Colonic mucosa (tissue), 4 donors: ENCODE results near the gene RAB11FIP4. TPM values are rescaled to one million over a fixed set of nuclear protein-coding genes. Genes with fewer than 3 reads are reported as not detected.

ENCODE experiments used
- DNase-seq: peaks from one replicate; pipeline ENCODE4 v3.0.0-alpha.2; 2020
- H3K27ac ChIP-seq: fragments of 200-600 bp; one replicate; pipeline ENCODE4 v1.8.0; 2021
- H3K27me3 ChIP-seq: fragments of 200-600 bp; one replicate; pipeline ENCODE4 v1.8.0; 2021
- H3K36me3 ChIP-seq: fragments of 200-600 bp; one replicate; pipeline ENCODE4 v1.8.0; 2021
- H3K4me1 ChIP-seq: fragments of 200-600 bp; one replicate; pipeline ENCODE4 v1.8.0; 2021; ENCODE audit warnings: mild to moderate bottlenecking
- H3K4me3 ChIP-seq: fragments of 200-600 bp; one replicate; pipeline ENCODE4 v1.8.0; 2021
- H3K9ac ChIP-seq, 2 donors: one replicate each; pipeline ENCODE4 v1.7.0; 2013; ENCODE audit warnings: control low read depth in 2 of 2, low read depth in 2 of 2, low read length in 2 of 2
- H3K9me3 ChIP-seq: fragments of 200-600 bp; one replicate; pipeline ENCODE4 v1.8.0; 2021
- CTCF ChIP-seq: fragments of 200-600 bp; IDR thresholded peaks from one replicate; pipeline ENCODE4 v1.8.0; 2022; ENCODE audit warnings: antibody characterized with exemption, mild to moderate bottlenecking
- intact Hi-C: fragments of 100-400 bp; cut with DNase I; formaldehyde crosslinking; loops from one replicate; pipeline ENCODE4 v1.14.1; 2022
- total RNA-seq, 2 donors: library from RNA; stranded (reverse); fragmentation: NEBNext Ultra II Directional in 1 of 2; extraction: Animal tissue kit (Norgen Biotek cat#: 25700) in 1 of 2; gene quantifications; one replicate each; pipeline ENCODE4 v1.2.1, GENCODE V29; 2021
- donor health status: healthy.
- donor health status: DM: no; HTN: no; CAD: no.
- donor health status: DM: no; HTN: no; CAD: no.

RAB11FIP4 gene
- total RNA-seq, 2 donors from 2014 or later, result 41.5 to 46.0 TPM

- no peak overlapping the region for H3K27ac ChIP-seq
- intact Hi-C loops, result no loop called here
- no peak for DNase-seq
These were observed 25.7 kb downstream of the RAB11FIP4 start for GRCh38 chr17:31417051-31417792.

GRCh38 chr17:31418773-31419350 lies 27.4 kb downstream of the RAB11FIP4 start:
- no peak for DNase-seq
- no peak for TF ChIP-seq CTCF
- no peak overlapping the region for H3K27ac ChIP-seq
- no peaks in the 10 kb centered on the region for H3K36me3 ChIP-seq
- intact Hi-C loops, result no loop called here
- no peaks in the 10 kb centered on the region for H3K4me1 ChIP-seq
- no peak overlapping the region for H3K9ac ChIP-seq
- H3K9me3 ChIP-seq, result no peaks in the 10 kb centered on the region
- no peaks in the 10 kb centered on the region for H3K27me3 ChIP-seq
- H3K4me3 ChIP-seq, result no peak overlapping the region

More at GRCh38 chr17:31417051-31417792, 25.7 kb downstream of the RAB11FIP4 start:
- Histone ChIP-seq H3K4me1 (no peaks in the 10 kb centered on the region), H3K27me3 (no peaks in the 10 kb centered on the region), H3K9me3 (no peaks in the 10 kb centered on the region), H3K9ac (no peak overlapping the region), H3K4me3 (no peak overlapping the region), H3K36me3 (no peaks in the 10 kb centered on the region)
- no peak for TF ChIP-seq CTCF

DNA sequence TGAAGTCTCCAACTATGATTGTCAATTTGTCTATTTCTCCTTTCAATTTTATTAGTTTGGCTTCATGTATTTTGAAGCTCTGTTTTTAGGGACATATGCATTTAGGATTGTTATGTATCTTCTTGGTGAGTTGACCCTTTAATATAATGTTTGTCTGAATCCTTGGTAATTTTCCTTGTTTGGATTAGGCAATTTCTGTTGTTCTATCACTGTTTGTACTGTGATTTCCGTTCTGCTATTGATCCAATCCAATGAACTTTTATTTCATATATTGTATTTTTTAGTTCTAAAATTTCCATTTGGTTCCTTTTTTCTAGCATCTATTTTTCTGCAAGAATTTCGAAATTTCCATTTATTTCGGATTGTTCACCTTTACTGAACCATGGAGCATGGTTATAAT lies 31.0 kb downstream of the RAB11FIP4 start:
- Histone ChIP-seq H3K27me3 (no peaks in the 10 kb centered on the region), H3K4me1 (no peaks in the 10 kb centered on the region), H3K4me3 (no peak overlapping the region), H3K27ac (no peak overlapping the region), H3K9me3 (no peaks in the 10 kb centered on the region), H3K36me3 (no peaks in the 10 kb centered on the region), H3K9ac (no peak overlapping the region)
- DNase-seq, result no peak
- intact Hi-C loops, result no loop called here
- TF ChIP-seq CTCF, result no peak

DNA sequence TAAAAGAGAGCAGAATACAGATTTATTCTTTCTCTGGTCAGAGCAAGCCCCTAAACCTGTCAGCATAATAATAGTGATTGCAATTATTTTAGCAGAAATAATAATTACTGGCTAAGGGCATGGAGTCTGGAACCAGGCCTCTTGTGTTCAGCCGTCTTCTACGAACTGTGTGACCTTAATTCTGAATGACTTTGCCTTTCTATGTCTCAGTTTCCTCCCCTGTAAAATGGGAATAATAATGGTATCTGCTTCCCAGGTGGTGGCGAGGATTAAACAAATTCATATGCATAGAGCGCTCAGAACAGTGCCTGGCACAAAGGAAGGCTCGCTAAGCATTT lies 33.4 kb downstream of the RAB11FIP4 start:
- Histone ChIP-seq H3K27me3 (no peaks in the 10 kb centered on the region), H3K27ac (no peak overlapping the region), H3K9ac (no peak overlapping the region), H3K9me3 (no peaks in the 10 kb centered on the region), H3K36me3 (no peaks in the 10 kb centered on the region), H3K4me1 (no peaks in the 10 kb centered on the region), H3K4me3 (no peak overlapping the region)
- DNase-seq, result no peak
- no peak for TF ChIP-seq CTCF
- intact Hi-C loops, result no loop called here

- intact Hi-C loops, result no loop called here
- H3K27ac ChIP-seq, result no peak overlapping the region
- DNase-seq, result no peak
- H3K4me3 ChIP-seq, result no peak overlapping the region
- H3K4me1 ChIP-seq, result no peaks in the 10 kb centered on the region
- H3K9ac ChIP-seq, result no peak overlapping the region
- no peaks in the 10 kb centered on the region for H3K9me3 ChIP-seq
- no peaks in the 10 kb centered on the region for H3K36me3 ChIP-seq
- TF ChIP-seq CTCF, result no peak
- no peaks in the 10 kb centered on the region for H3K27me3 ChIP-seq
These were observed 34.0 kb downstream of the RAB11FIP4 start for GRCh38 chr17:31425282-31426040.
